DND-41 (cell line): Measurements from ENCODE around the gene HINT3.

Experiments used
- CTCF ChIP-seq: IDR thresholded peaks from 2 replicates; pipeline ENCODE4 v1.5.1; 2012; ENCODE audit warnings: borderline replicate concordance, low read length, moderate library complexity, mild to moderate bottlenecking; ENCODE audit not compliant: poor library complexity, severe bottlenecking; ENCODE audit errors: extremely low read depth
- EZH2 ChIP-seq: IDR thresholded peaks from 3 replicates; pipeline ENCODE4 v1.6.1; 2012; ENCODE audit warnings: borderline replicate concordance, low read depth, mild to moderate bottlenecking, moderate library complexity, low read length, inconsistent platforms; ENCODE audit not compliant: severe bottlenecking

DNA sequence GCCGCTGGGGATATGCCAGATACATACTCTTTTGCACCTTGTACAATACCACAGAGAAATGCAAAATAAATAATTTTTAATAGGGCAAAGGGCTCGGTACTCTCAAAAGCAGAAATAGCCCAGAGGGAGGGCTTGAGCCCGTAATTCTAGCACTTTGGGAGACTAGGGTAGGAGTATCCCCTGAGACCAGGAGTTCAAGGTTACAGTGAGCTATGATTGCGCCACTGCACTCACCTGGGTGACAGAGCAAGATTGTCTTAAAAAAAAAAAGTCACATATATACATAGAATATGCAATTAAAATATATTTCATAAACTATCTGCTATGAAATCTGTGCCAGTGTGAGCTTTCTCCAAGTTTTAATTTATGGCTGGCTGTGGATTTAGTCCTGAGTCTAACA is 29.0 kb downstream of the HINT3 start:
- TF ChIP-seq CTCF (no peak), EZH2 (no peak)
